Fibroblast of skin of scalp (primary cell): ENCODE results near the gene PCNX3. TPM values are rescaled to one million over a fixed set of nuclear protein-coding genes. Genes with fewer than 3 reads are reported as not detected.

ENCODE experiments used
- DNase-seq: peaks from one replicate; pipeline ENCODE4 v3.0.0-alpha.2; 2013
- polyA plus RNA-seq, 2 experiments: library from polyadenylated mRNA; unstranded; fragments of 120-200 nt; gene quantifications; one replicate each; pipeline ENCODE4 v1.2.1, GENCODE V29; 2013; ENCODE audit not compliant: insufficient read length in 2 of 2

Gene PCNX3
- 35.4 TPM for polyA plus RNA-seq (2013, experiment 1 of 2; ENCODE audit: insufficient read length)
- polyA plus RNA-seq (2013, experiment 2 of 2; ENCODE audit: insufficient read length) = 27.6 TPM

DNA sequence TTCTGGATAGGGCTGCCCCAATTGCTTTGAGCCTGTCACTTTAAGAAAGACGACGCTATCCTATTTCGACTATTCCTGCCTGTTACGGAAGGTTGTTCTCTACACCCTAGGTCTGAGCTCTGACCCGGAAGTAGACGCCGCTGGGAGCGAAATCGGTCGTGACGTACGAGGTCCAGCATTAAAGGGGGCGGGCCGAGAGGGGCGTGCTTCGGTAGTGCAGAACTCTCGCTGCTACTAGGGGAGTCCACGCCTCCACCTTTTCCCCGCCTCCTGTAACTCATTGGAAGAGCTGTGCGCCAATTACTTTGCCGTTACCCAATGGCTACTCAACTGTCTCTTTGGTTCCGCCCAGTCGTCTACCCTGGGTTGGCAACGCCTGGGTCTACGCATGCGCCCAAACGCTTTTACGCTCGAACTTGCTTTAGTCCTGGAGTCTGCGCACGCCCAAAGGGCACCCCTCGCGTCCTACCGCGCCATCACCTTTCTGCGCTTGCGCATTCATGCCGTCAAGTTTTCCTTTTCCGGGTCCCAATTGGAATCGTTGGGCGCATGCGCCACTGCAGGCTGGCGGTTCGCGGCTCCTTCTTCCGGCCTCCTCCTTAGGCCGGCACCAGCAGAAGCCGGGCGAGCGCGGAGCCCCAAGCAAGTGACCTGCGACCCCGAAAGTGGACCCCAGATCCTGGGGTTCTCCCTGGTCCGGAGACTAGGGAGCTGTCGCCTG lies at the start of gene PCNX3:
TSS of gene PCNX3 (plus strand) at position 548 of the 721 bp plus-strand sequence. CDS start 536 bp downstream, outside the sequence.
- DNase-seq = peak; percentile 100

DNA sequence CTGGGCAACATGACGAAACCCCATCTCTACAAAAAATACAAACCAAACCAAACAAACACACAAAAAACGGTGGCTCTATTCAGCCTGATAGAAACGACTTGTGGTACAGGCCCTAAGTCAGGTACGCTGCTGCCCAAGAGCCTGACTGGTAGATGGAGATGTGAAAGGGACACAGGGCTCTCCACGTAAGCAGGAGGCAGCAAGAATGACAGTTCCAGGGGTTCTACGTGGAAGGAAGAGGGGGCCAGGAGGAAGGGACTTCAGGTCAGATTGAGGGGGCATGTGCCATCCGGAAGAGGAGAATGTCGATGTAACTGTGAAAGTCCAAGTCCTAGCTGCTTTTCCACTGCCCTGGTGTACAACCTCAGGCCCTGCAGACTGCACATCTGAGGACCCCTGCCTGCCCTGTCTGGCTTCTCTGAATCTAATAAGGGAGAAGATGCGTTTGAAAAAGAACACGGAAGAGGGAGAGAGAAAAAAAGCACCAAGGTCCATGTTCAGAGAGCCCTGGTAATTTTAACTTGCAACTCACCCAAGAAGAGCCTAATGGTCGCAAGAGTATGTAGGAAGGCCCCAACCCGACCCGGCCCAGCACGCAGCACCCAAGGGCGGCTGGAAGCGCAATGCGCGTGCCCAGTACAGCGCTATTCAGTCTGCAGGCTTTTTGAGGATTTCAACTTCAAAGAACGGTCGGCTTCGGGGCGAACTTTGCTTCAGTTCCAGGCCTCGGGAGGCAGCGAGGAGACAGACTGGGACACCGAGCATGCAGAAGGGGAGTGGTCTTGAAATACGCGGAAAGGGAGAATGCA lies 46.2 kb upstream of the PCNX3 start:
- no peak for DNase-seq

DNA sequence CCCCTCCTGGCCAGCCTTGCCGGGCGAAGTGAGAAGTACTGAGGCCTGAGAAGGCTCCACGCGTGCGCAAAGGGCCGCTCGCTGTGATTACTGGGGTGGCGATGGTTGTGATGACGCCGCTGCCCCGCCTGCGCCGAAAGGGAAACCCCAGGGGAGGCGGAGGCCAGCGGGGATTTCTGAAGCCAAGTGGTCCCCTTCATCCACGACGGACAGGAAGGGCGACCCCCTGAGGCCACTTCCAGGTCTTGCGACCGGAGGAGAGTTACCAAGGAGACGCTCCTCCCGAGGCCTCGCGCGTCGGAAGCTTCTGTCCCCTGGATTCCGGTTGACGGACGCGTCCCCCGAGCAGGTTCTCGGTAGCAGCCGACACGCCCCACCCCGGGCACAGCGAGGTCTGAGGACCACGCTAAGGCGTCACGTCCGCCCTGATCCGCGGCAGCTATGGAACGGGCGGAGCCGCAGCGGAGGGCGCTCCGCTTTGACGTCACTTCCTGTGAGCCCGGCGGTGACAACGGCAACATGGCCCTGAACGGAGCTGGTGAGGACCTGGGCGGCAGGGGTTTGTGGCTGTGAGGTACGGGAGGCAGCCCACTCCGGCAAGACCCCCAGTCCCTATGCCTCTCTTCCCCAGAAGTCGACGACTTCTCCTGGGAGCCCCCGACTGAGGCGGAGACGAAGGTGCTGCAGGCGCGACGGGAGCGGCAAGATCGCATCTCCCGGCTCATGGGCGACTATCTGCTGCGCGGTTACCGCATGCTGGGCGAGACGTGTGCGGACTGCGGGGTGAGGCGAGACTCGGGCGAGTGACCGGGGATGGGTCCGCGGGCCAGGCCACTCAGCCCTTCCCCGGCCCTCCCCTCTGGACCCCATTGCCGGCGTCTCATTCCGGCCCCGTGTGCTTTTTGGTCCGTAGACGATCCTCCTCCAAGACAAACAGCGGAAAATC lies 45.3 kb upstream of the PCNX3 start, which contains the start of gene ZNRD2:
TSS of gene ZNRD2 (plus strand) at position 505 of the 946 bp plus-strand sequence. CDS start at position 520, 15 bp downstream.
- peak; percentile 99 for DNase-seq

DNA sequence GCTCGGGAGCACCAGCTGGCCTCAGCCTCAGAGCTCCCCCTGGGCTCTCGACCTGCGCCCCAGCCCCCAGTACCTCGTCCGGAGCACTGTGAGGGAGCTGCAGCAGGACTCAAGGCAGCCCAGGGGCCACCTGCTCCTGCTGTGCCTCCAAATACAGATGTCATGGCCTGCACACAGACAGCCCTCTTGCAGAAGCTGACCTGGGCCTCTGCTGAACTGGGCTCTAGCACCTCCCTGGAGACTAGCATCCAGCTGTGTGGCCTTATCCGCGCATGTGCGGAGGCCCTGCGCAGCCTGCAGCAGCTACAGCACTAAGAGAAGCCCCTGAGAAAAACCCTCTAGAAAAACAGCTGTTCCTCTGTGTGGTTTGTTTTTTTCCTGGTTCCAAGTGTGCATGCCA lies 44.2 kb upstream of the PCNX3 start:
- DNase-seq = no peak

DNA sequence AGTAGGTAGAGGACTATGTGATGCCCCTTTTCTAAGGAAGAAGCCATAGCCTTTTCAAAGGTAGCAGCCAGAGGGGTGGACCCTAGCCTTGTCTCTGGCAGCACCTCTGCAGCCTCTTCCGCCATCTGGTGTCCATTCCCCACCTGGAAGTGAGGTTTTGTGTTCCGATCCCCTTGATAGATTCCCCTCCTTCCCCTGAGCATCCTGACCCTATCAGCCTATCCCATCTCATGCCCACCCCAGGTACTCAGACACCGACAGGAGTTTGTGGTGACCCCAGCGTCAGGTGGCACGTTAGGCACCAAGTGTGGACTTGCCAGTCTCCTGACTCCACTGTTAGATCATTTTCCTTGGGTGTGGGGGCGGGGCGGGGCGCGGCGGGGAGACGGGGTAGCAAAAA lies 43.6 kb upstream of the PCNX3 start:
- peak; percentile 55 for DNase-seq

DNA sequence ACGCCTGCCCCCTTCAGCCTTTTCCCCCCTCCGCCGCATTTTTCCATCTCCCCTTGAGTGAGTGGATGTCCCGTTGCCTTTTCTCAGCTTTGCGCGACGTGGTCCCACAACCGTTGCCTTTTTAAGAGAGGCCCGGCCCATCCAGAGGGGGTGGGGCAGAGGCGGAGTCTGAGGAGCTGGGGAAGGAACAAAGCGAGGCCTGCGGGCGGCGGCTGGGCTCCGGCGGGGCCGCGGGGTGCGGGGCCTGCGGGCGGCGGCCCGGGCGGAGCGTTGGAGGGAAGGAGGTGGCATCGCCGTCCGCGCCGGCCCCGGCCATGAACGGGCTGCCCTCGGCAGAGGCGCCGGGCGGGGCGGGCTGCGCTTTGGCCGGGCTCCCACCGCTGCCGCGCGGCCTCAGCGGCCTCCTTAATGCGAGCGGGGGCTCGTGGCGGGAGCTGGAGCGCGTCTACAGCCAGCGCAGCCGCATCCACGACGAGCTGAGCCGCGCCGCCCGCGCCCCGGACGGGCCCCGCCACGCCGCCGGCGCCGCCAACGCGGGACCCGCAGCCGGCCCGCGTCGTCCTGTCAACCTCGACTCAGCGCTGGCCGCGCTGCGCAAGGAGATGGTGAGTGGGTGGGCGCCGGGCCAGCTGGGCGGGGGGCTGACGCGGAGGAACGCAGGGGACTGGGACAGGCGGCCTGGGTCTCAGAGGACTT lies 43.1 kb upstream of the PCNX3 start, which contains the start of gene FAM89B:
TSS of gene FAM89B (plus strand) at position 183 of the 696 bp plus-strand sequence. CDS start at position 315, 132 bp downstream.
- peak; percentile 89 for DNase-seq

DNA sequence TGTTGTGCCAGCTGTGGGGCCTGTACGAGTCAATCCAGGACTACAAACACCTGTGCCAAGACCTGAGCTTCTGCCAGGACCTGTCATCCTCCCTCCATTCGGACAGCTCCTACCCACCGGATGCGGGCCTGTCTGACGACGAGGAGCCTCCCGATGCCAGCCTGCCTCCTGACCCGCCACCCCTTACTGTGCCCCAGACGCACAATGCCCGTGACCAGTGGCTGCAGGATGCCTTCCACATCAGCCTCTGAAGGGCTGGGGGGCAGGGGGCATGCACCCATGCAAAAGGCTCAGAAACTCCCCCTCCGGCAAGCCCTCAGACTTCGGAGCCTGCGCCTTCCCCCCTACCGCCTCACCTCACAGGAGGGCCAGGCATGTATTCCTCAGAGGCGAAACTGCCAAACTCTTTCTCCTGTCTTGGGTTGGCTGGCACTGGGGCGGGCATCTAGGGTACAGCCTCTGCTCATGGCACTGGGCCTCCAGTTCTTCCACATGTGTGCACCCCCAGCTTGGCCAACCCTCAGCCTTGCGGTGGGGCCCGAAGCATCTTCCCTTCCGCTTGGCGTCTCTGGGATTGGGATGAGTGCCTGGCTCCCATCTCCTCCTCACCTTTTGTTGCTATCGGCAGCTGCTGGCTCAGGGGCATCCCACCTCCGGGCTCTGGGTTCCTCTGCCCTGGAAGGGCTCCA lies 42.0 kb upstream of the PCNX3 start:
- DNase-seq = no peak

DNA sequence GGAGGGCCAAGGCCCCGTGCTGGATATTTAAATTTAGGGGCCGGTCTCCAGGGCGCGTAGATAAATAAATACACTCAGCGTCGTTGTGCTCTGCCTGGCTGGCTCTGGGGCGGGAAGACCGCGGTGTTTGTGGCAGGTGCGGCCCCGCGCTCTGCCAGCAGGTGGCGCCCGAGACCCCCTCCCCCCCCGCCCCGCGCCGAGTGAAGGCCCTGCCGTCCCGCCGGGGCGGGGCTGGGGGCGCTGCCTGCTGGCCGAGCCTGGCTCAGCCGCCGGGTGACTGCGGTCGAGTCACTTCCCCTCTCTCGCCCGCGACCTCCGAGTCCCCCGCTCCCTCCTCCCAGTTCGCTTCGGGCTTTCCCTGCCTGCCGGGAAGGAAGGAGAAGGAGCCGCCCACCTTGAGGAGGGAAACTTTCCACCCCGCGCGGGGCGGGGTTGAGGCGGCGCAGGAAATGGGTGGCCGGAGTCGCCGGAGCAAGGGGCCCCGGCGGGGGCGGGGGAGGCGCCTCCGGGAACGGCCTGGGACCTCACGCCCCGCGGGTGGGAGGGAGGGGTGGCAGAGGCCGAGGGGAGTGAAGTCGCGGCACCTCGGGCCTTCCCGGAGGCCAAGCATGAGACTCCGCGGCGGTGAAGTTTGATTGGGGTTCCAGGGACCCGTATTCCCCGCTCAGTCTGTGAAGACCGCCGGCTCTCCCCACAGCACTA lies 41.3 kb upstream of the PCNX3 start:
- DNase-seq = peak; percentile 95

DNA sequence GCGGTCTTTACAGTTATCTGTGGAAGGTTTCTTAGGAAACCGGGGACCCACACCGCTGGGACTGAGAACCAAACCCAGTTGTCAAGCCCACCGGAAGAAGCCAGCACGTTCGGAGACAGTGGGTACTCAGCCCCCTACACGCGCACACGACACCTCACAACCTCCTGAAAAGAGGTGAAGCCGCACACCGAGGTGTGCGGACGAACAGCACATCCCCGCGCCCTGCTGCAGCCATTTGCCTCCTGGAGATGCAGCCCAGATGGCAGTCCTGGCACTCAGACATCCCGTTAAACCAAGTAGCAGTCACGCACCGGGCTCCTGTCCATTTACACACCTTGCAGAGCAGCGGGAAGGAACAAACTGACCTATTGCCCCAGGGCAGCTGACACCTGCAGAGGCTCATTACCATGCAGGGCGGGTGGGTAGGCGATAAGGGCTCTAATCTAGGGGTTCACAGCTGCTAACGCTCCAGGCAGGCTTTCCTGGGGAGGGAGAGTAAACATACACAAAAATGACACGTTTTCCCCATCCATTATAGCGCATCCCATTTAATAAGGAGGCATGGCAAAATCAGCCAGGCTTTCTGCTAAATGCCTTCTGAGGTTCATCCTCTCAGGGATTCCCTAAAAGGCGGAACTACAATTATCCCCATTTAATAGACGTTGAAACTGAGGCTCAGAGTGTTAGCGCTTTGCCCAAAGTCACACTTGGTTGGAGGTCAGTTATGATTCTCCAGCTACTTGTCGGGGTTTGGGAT lies 40.6 kb upstream of the PCNX3 start:
- DNase-seq = no peak

DNA sequence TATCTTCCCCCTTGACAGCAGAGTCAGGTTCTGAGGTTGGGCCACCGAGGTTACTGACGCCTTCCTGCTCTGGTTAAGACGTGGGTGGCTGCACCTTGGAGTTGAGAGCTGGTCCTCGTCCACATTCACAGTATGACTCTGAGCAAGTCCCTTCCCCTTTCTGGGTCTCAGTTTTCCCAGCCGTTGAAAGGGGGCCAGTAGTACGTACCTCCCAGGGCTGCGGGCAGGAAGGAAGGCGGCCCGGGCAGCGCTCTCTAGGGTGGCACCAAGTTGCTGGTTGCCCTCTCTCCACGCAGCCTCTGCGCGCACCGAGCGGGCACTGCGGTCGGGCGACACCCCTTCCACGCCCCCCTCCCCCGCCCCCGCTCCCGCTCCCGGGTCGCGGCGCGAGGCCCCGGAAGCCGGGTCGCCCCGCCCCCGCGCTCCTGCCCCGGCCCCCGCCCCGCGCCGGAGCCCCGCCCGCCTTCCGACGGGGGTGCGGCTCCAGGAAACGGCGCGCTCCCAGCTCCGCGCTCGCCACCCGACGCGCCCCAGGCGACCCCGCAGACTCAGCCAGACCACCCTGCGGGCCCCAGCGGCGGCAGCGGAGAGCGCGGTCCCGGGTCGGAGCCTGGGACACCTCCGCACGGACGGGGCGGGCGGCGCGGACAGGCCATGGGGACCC lies 39.9 kb upstream of the PCNX3 start, which contains the start of gene EHBP1L1:
TSS of gene EHBP1L1 (plus strand) at position 486 of the 664 bp plus-strand sequence. CDS start 250 bp downstream, outside the sequence.
- DNase-seq = peak; percentile 51

DNA sequence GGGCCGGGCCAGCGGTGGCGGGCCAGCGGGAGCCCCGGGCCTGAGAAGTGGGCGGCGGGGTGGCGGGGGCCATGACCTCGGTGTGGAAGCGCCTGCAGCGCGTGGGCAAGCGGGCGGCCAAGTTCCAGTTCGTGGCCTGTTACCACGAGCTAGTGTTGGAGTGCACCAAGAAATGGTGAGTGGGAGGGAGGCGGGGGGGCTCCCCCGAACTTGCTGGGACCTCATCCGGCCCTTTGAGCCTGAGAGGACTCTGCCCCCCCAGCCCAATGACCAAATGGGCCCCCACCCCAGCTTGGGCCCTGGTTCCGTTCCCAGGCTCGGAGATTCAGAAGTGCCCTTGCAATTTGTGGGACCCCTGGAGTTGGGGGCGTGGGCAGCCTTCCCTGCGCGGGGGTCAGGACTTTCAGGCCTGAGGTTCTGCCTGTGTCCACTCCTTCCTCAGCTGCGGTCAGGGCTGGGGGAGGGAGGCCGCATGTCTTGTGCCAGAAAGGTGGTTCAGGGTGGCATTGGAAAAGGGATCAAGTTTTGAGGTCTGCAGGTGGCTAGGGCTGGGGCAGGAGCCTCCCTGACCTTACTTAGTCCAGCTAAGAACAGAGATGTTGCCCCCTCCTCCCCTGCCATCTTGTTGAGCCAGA lies 39.2 kb upstream of the PCNX3 start:
- DNase-seq = no peak

DNA sequence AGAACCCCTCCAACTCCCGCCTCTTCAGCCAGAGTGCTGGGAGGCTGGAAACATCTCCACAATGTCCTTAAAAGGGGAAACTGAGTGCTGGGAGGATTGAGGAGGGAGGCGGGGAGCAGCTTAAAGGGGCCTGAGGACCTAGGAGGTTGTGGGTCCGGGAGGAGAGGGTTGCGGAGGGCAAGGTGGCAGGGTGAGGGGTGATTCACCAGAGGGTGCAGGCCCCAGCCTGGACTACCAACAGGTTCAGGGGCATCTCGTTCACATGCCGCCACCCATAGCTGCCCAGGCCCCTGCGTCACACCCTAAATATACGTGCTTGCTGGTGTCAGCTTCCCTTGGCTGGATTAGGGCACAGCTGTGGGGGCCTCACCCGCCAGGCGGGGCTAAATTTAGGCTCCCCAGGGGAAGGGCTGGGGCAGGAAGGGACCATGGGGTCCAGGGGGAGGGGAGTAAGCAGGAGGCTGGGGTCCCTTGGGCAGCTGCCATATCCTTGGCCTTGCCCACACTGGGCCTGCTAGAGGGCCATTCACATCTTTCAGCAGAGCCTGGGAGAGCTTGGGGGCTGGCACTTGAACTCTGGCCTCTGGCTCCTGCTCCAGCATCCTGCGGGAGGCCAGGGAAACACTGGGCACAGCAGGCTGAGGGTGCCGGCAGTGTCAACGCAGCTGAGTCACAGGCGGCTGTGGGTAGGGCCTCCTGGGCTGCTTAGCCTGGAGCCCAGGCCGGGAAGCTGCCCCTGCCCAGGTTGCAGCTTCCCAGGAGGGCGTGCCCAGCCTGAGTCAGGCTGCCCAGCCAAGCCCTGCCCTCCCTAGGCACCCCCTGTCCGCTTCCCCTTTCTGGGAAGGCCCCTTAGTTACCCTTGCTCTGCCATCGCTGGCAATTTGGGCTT lies 38.5 kb upstream of the PCNX3 start:
- peak; percentile 67 for DNase-seq

DNA sequence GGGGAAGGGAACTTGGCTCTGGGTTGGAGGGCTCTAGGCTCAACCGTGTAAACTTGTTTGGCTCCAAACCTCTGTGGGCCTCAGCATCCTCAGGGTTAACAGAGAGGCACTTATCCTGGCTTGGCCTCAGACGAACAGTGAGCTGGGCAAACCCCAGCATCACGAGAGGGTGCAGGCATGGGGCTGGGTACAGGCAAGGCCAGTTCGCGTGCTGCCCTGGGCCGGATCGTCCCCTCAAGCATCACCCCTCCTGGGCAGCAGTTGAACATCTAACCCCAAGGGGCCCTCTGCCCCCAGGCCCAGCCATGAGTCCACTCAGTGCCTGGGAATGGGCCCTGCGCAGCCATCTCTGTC lies 37.8 kb upstream of the PCNX3 start:
- DNase-seq = no peak

DNA sequence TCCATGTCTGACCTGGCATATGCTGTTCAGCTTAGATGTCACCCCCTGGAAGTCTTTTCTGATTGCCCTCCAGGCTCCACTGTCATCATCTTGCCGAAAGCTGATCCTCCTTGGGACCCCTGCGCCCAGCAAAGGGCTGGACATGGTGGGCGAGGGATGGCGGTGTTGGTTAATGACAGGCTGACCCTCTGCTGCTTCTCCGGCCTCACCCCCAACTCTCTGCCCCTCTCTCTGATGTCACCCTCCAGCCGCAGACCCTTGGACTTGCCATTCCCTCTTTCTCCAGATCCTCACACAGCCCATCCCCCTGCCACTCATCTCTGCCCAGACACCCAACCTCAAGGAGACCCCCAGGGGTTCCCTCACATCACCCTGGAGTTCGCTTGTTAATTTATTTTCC lies 37.4 kb upstream of the PCNX3 start:
- no peak for DNase-seq

DNA sequence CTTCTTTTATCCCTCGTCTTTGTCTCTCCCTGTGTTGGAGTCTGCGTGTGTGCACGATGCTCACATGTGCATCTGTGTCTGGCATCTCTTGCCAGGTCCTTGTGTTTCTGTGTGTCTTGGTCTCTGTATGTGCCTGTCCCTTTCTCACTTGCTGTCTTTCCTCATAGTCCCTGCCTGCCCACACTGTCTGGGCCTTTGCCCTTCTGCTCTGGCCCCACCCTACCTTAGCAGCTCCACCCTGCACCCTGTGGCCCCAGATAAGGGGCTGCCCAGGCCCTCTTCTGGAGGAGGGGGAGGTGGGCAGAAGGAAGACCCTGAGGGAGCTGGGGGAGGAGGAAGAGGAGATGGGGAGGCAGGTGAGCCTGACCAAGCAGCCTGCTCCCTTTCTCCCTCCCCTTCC lies 36.9 kb upstream of the PCNX3 start:
- DNase-seq = no peak

DNA sequence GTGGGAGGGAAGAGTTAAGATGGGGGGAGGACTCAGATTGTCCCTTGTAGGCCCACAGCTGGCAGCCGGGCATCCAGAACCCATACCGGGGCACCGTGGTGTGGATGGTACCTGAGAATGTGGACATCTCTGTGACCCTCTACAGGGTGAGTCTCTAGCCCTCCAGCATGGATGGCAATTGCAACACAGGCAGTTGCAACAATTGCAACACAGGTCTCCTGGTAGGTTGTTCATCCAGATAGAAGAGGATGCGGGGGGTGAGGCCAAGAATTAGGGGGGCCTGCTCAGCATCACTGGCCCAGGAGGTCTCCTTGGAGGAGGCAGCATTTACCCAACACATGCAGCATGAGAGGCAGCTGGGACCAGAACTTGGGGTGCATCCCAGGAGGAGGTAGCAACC lies 36.3 kb upstream of the PCNX3 start:
- no peak for DNase-seq

DNA sequence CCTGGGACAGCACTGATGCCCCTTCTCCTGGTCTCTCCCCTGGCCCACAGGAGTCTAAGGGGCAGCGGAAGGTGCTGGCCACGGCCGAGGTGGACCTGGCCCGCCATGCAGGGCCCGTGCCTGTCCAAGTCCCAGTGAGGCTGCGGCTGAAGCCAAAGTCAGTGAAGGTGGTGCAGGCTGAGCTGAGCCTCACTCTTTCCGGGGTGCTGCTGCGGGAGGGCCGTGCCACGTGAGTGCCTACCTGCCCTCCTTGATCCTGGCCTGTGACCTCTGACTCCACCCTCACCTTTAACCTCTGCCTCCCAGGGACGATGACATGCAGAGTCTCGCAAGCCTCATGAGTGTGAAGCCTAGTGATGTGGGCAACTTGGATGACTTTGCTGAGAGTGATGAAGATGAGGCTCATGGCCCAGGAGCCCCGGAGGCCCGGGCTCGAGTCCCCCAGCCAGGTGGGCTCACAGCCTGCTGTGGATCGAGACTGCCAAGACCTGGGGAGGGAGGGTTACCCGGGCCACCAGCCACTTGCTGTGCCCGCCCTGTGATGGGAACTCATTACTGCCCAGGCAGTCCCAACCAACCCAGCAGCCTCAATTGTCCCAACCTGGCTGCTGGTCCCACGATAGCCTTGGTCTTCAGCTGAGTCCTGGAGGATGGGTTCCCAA lies 35.4 kb upstream of the PCNX3 start:
- no peak for DNase-seq
